Lung (tissue), 12 donors: ENCODE results near the gene ZFR2. TPM values are rescaled to one million over a fixed set of nuclear protein-coding genes. Genes with fewer than 3 reads are reported as not detected.

Experiments used
- ATAC-seq: fragments of 200-7000 bp; cut with Tn5 transposase; one replicate; pipeline ENCODE4 v1.9.1; 2020; ENCODE audit warnings: moderate number of reproducible peaks; ENCODE audit not compliant: insufficient read depth, low FRiP score
- DNase-seq, 3 donors: peaks; one replicate each; pipeline ENCODE4 v3.0.0-alpha.2; 2013 to 2017
- H3K27ac ChIP-seq, 2 donors: one replicate each; pipeline ENCODE4 v1.5.1; 2013; ENCODE audit warnings: mild to moderate bottlenecking in 2 of 2, moderate library complexity in 2 of 2, control low read depth in 1 of 2, inconsistent platforms in 1 of 2, low read depth in 1 of 2, low read length in 1 of 2
- H3K27me3 ChIP-seq, 3 donors: one replicate each; pipeline ENCODE4 v1.5.1; 2013; ENCODE audit warnings: low read length in 2 of 3; ENCODE audit not compliant: control insufficient read depth in 3 of 3, insufficient read depth in 3 of 3
- H3K36me3 ChIP-seq, 4 donors: one replicate each; pipeline ENCODE4 v1.5.1; 2013; ENCODE audit warnings: low read length in 4 of 4, mild to moderate bottlenecking in 1 of 4, moderate library complexity in 1 of 4; ENCODE audit not compliant: control insufficient read depth in 4 of 4, insufficient read depth in 4 of 4
- H3K4me1 ChIP-seq, 5 donors: one replicate each; pipeline ENCODE4 v1.5.1; 2013; ENCODE audit warnings: low read length in 5 of 5, mild to moderate bottlenecking in 2 of 5, moderate library complexity in 1 of 5; ENCODE audit not compliant: control insufficient read depth in 5 of 5, insufficient read depth in 5 of 5
- H3K4me3 ChIP-seq: one replicate; pipeline ENCODE4 v1.5.1; 2013; ENCODE audit warnings: mild to moderate bottlenecking, control low read depth, moderate library complexity
- H3K9ac ChIP-seq, 2 donors: one replicate each; pipeline ENCODE4 v1.5.1; 2013; ENCODE audit warnings: low read length in 2 of 2, control low read depth in 1 of 2; ENCODE audit not compliant: insufficient read depth in 1 of 2
- H3K9me3 ChIP-seq, 4 donors: one replicate each; pipeline ENCODE4 v1.5.1; 2013; ENCODE audit warnings: low read length in 3 of 4, mild to moderate bottlenecking in 1 of 4, moderate library complexity in 1 of 4; ENCODE audit not compliant: control insufficient read depth in 4 of 4, insufficient read depth in 3 of 4
- WGBS, 2 donors: extraction: QIAGEN DNeasy Blood & Tissue Kit; methylation state at CpG; one replicate each; pipeline ENCODE4 v1.1.7; 2013; 5-methylcytosine and 5-hydroxymethylcytosine counted together
- polyA plus RNA-seq, 2 donors: library from polyadenylated mRNA; stranded (reverse); fragments of 200-250 nt; gene quantifications; one replicate each; pipeline ENCODE4 v1.2.1, GENCODE V29; 2013
- total RNA-seq, 2 donors: library from RNA; depleted of rRNA in 1 of 2; stranded (reverse); fragments of >200 nt in 1 of 2; gene quantifications; one replicate each; pipeline ENCODE4 v1.2.1, GENCODE V29; 2014 to 2021
- TF ChIP-seq, protein P1 (sequence below): IDR thresholded peaks from 2 replicates; pipeline ENCODE4 v1.5.1; 2012; ENCODE audit warnings: mild to moderate bottlenecking; ENCODE audit errors: control extremely low read depth, extremely low read depth
- donor health status: control.
- donor health status: control.
- donor health status: Bipolar disorder and iron deficiency.
- donor health status: healthy.
- donor health status: DM: yes; HTN: yes; CAD: no.

Gene ZFR2
- total and polyA plus RNA-seq, 4 donors = 0.05 to 0.34 (median 0.19) TPM

DNA sequence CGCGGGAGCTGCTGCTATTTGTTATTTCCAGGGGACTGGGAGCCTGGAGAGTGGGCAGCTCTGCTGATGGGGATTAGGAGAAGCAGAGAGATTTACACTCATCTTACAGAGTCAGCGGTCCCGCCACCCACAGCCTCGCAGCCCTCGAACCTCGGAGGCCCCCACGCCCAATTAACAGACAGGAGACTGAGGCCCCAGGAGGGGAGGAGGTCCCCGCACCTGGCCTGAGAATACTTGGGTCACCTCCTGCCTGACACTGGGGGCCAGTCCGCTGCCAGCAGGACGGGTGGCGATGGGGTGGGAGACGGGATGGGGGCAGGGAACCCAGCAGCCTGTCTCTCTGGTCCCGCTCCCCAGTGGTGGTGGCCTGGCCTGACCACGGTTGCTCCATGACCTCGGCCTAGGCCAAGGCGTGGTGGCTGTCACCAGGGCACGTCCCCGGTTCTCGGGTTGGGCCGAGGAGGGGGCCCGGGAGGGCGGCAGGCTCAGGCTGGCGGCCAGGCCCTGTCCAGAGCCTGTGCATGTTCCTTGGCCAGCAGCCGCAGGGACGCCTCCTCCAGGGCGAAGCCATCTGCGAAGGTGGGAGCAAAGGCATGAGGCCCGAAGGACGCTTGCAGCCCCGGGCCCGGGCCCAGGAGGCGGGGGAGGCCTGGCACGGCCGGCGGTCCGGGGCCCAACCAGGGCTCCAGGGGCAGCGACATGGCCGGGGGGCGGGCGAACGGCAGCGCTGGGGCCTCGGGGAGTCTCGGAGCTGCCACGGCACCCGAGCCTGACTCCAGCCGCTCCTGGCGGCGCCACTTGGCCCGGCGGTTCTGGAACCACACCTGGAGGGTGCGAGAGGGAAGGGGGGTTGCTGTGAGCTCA, 98.5 kb downstream of the ZFR2 start:
- 84 to 85% methylated on average over 37 to 53 of the region's 53 CpGs for WGBS, 2 donors
- H3K27ac ChIP-seq = no peak overlapping the region
- ATAC-seq = no peak

GRCh38 chr19:3769494-3769893, 99.3 kb downstream of the ZFR2 start:
- no peak overlapping the region for H3K27ac ChIP-seq
- H3K9me3 ChIP-seq = no peaks in the 10 kb centered on the region
- 92 to 95% methylated on average over 17 of the region's 17 CpGs for WGBS, 2 donors
- TF ChIP-seq, protein P1, sequence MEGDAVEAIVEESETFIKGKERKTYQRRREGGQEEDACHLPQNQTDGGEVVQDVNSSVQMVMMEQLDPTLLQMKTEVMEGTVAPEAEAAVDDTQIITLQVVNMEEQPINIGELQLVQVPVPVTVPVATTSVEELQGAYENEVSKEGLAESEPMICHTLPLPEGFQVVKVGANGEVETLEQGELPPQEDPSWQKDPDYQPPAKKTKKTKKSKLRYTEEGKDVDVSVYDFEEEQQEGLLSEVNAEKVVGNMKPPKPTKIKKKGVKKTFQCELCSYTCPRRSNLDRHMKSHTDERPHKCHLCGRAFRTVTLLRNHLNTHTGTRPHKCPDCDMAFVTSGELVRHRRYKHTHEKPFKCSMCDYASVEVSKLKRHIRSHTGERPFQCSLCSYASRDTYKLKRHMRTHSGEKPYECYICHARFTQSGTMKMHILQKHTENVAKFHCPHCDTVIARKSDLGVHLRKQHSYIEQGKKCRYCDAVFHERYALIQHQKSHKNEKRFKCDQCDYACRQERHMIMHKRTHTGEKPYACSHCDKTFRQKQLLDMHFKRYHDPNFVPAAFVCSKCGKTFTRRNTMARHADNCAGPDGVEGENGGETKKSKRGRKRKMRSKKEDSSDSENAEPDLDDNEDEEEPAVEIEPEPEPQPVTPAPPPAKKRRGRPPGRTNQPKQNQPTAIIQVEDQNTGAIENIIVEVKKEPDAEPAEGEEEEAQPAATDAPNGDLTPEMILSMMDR = no peak
- H3K27me3 ChIP-seq = no peaks in the 10 kb centered on the region
- DNase-seq (no peak), ATAC-seq (no peak)
- H3K4me1 ChIP-seq = no peaks in the 10 kb centered on the region
- peaks cover 0 to 28% (median 0%) of the 10 kb centered on the region in 4 donors for H3K36me3 ChIP-seq
- no peak overlapping the region for H3K9ac ChIP-seq
- no peak overlapping the region for H3K4me3 ChIP-seq

More for the DNA sequence above, 98.5 kb downstream of the ZFR2 start:
- Histone ChIP-seq H3K9me3 (no peaks in the 10 kb centered on the region), H3K27me3 (no peaks in the 10 kb centered on the region), H3K4me3 (no peak overlapping the region), H3K4me1 (no peaks in the 10 kb centered on the region), H3K9ac (no peak overlapping the region), H3K36me3 (peaks cover 0 to 25% (median 0%) of the 10 kb centered on the region in 4 donors)
- DNase-seq = no peak
- TF ChIP-seq, protein P1 = no peak

DNA sequence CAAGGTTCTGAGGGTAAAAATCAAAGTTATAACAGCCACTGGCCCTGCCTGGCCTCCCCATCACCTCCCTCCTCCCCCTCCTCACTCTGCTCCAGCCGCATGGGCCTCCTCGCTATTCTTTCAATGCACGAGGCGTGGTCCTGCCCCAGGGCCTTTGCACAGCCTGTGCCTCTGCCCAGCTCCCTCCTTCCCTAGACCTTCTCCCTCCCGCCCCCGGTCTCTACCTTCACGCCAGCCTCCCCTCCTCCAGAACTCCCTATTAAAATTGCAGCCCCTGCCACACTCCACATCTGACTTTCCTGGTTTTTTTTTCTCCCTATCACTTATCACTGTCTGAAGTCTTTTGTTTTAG, 100.1 kb downstream of the ZFR2 start:
- 88 to 97% methylated on average over 7 of the region's 7 CpGs for WGBS, 2 donors

More for the DNA sequence above, 100.1 kb downstream of the ZFR2 start:
- Histone ChIP-seq H3K4me1 (no peaks in the 10 kb centered on the region), H3K9ac (no peak overlapping the region), H3K36me3 (peaks cover 0 to 28% (median 0%) of the 10 kb centered on the region in 4 donors), H3K4me3 (no peak overlapping the region), H3K27ac (no peak overlapping the region), H3K27me3 (no peaks in the 10 kb centered on the region), H3K9me3 (no peaks in the 10 kb centered on the region)
- DNase-seq (no peak), ATAC-seq (no peak)
- TF ChIP-seq, protein P1 = no peak
